GM23338 (cell line): Measurements from ENCODE around the gene RILPL1.

Source experiments
- CREB1 ChIP-seq: fragments of 250-450 bp; sonication (Bioruptor Pico); IDR thresholded peaks from 2 replicates; pipeline ENCODE4 v1.5.0; 2020; ENCODE audit warnings: low read depth, mild to moderate bottlenecking, moderate library complexity
- CTCF ChIP-seq, 2 experiments: fragments of 200-600 bp in 1 of 2; sonication (generic) in 1 of 2; conservative IDR thresholded peaks; 2 replicates each; pipeline versions ENCODE4 v1.5.1 to v1.6.1; 2016 to 2017; ENCODE audit warnings: antibody characterized with exemption in 2 of 2, low read depth in 2 of 2, mild to moderate bottlenecking in 2 of 2, moderate library complexity in 1 of 2
- POLR2AphosphoS5 ChIP-seq: IDR thresholded peaks from 2 replicates; pipeline ENCODE4 v1.6.1; 2016; ENCODE audit warnings: antibody characterized with exemption, low read depth

- no peak for TF ChIP-seq CREB1 (CRISPR knock-in tag)
- TF ChIP-seq CTCF (conservative IDR thresholded peaks at IDR 0.05; ENCODE audit: low read depth in 2 of 2) = no peak
- TF ChIP-seq POLR2AphosphoS5 = no peak
Observed at GRCh38 chr12:123499332-123499731, 34.2 kb downstream of the RILPL1 start.
